HG02642 (cell line): Measurements from ENCODE around the gene TBRG1.
"Not testable (repeated sequence)": the region's sequence is repeated elsewhere in the genome, so short reads cannot be mapped to it uniquely, and the experiment has no call there.

Source experiments
- ATAC-seq: cut with Tn5 transposase; IDR thresholded peaks from one replicate; pipeline ENCODE4 v1.9.1; 2021; ENCODE audit warnings: mild to moderate bottlenecking; ENCODE audit not compliant: unreplicated experiment, poor library complexity

Gene TBRG1, protein sequence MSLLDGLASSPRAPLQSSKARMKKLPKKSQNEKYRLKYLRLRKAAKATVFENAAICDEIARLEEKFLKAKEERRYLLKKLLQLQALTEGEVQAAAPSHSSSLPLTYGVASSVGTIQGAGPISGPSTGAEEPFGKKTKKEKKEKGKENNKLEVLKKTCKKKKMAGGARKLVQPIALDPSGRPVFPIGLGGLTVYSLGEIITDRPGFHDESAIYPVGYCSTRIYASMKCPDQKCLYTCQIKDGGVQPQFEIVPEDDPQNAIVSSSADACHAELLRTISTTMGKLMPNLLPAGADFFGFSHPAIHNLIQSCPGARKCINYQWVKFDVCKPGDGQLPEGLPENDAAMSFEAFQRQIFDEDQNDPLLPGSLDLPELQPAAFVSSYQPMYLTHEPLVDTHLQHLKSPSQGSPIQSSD

DNA sequence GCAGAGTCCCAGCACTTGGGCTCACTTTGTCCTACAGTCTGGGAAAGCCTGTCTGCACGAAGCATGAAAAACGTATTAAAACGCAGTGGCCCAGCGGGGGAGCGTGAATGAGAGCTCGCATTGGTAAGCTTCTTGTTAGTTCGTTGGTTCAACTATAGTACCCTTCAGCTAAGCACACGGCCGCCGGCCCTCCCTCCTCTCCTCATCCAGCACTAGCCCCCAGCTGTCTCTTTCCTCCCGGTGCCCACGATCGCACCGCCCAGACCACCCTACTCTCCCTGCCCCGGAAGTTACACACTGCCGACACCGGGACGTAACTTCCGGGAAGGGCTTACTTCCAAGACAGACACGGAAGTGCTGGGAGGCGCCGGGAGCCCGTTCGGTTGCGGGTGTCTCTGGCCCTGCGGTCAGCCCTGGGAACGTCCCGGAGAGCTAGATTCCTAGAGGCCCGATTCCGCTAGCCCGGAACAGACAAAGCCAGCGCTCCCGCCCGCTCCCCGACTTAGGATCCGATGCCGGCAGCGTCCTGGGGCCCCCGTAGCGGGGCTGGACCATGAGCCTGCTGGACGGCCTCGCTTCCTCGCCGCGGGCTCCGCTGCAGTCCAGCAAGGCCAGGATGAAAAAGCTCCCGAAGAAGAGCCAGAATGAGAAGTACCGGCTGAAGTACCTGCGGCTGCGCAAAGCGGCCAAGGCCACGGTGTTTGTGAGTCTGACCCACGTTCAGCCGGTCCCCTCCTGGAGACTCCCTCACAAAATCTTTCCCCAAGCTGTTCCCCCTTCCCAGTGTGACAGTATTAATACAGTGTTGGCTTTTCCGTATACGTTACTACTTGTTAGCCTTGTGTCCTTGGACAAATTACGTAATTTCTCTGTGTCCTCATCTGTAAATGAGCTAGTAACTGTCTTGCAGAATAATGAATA is at the start of gene TBRG1:
Gene TBRG1 (plus strand): TSS at position 334 of the 921 bp plus-strand sequence. CDS start 220 bp downstream, at position 554.
- peak; percentile 98 for ATAC-seq

- ATAC-seq, result no peak
Observed at GRCh38 chr11:124577716-124578427, 44.8 kb upstream of the TBRG1 start.

DNA sequence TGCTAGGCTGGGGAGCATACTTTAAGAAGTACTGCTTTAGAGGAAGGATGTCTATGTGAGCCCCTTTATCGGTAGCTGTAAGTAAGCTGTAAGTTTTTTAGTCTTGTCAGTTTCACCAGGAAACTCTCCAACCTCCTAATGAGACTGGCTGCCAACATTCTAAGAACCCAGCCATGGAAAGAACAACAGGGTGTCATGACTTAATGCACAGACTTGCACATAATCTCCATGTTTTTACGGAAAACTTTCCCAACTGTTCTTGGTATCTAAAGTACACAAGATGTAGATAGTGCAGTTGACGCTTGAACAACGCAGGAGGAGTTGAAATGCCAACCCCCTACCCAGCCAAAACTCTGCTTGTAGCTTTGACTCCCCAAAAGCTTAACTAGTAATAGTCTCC is 43.9 kb upstream of the TBRG1 start:
- ATAC-seq, result no peak

- no peak for ATAC-seq
Observed at GRCh38 chr11:124581817-124582216, 40.8 kb upstream of the TBRG1 start.

DNA sequence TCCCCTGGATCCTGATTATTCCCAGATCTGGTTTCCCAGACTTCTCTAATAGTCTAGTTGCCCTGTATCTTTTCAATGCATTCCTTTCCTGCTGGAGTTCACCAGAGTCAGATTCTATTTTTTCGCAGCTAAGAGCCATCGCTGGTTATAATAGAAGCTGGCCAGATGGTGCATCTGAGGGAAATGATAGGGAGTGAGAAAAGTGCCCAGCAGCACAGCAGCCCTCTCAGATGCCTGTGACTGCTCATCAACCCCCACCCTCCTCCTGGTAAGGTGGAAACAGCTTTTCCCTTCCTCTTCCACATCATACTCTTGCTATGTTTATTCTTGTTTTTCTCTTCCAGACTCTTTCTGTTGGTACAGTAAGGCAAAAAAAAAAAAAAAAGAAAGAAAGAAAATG is 40.1 kb upstream of the TBRG1 start:
- no peak for ATAC-seq

DNA sequence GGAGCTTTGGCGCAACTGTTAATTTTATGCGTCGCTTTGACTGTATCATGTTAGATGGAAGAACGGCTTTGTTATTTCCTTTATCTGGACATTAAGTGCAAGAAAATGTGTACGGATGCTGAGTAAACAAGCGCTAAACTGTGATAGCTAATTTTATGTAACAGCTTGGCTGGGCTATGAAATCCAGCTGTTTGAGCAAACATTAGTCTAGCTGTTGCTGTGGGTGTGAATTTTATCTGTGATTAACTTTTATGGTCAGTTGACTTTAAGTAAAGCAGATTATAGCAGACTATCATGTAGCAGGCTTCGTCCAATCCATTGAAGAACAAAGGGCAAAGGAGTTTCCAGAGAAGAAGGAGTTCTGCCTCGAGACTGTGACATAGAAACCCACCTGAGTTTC is 38.9 kb upstream of the TBRG1 start:
- ATAC-seq, result no peak

DNA sequence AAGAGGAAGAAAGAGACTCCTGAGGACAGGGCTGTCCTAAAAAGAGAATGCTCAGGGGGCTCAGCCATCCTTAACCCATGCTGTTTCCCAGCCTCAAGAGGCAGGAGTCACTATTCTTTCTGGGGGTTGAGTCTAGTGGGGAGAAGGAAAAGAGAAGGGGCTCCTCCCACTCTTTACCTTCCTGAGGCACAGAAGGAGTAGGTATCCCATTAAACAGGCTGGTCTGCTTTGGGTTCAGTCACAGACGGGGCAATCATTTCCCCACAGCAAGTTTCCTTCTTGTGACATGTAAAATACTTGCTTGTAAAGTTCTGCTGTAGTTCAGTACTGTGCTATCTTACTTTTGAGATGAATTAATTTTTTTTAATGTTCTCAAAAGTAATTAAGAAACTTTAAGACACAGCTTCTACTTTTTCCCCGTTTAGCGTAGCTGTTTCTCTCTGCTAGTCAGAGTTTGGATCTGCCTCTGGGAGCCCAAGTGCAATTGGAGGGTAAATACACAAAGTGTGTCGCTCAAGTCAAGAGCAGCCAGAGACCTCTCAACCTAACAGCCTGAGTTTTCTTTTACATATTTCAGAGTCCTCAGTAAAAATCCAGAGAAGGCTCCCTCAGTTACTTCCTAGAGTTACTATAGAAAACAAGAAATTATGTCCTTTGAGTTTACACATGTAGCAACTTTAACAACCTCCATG is 37.8 kb upstream of the TBRG1 start:
- ATAC-seq, result no peak

DNA sequence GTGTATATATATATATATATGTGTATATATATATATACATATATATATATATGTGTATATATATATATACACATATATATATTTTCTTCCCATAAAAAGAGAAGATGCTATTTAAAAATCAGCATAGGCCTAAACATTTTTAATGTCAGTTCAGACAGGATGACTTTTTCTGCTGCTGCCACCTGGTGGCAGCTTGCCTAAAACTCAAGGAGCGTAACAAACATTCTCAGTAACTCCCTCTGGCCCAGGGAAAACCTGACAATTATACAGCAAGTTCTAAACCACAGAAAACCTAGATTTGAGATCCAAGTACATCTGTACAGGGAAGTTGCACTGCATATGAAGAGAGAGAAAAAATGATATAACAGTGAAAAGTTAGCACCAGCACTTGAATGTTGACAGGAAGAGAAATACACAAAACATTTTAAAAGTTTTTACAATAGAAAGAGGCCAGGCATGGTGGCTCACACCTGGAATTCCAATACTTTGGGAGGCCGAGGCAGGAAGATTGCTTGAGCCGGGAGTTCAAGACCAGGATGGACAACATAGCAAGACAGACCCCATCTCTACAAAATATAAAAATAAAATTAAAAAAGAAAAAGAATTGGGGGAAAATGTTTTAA is 36.3 kb upstream of the TBRG1 start:
- ATAC-seq, result no peak

DNA sequence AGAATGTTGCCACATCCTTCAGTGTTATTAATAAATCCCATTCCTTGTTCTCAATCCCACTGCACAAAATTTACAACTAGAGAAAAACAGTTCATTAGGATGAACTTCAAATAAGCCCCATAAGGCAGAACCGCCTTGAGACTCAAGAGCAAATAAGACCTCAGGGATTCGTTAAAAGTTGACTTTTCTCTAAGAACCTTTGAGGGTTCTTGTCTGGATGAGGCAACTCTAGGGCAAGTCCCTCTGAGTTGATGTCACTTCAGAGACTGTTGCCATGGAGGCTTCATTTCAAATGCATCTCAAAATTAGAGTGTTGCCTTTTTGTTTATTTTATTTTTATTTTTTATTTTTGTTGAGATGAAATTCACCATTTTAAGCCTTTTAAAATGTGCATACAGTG is 31.2 kb upstream of the TBRG1 start:
- no peak for ATAC-seq

- no peak for ATAC-seq
Observed at GRCh38 chr11:124592627-124593026, 30.0 kb upstream of the TBRG1 start.

DNA sequence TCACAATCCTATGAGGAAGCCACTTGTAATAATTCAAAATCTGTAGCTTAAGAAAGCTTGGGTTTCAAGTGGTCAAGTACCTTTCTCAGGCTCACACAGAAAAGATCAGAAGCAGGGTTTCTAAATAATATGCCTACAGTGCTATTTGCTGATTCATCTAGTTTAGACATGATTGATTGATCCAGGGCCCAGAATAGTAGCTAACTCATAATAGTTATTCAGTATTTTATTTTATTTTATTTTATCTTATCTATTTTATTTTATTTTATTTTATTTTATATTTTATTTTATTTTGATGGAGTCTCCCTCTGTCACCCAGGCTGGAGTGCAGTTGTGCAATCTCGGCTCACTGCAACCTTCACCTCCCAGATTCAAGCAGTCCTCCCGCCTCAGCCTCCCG is 27.4 kb upstream of the TBRG1 start:
- no peak for ATAC-seq

DNA sequence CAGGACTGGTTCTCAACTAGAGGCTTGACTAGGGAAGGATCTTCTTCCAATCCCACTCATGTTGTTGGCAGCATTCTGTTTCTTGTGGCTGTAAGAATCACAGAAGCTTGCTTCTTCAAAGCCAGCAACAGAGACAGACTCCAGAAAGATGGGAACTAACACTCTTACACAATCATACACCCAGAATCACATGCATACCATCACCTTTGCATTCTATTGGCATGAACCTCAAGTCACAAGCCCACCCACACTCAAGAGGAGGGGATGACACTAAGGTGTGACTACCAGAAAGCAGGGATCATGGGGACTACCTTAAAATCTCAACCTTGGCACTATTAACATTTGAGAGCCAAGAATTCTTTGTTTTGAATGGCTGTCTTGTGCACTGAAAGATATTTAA is 25.0 kb upstream of the TBRG1 start:
- no peak for ATAC-seq

- no peak for ATAC-seq
Observed at GRCh38 chr11:124600621-124601320, 21.9 kb upstream of the TBRG1 start.

DNA sequence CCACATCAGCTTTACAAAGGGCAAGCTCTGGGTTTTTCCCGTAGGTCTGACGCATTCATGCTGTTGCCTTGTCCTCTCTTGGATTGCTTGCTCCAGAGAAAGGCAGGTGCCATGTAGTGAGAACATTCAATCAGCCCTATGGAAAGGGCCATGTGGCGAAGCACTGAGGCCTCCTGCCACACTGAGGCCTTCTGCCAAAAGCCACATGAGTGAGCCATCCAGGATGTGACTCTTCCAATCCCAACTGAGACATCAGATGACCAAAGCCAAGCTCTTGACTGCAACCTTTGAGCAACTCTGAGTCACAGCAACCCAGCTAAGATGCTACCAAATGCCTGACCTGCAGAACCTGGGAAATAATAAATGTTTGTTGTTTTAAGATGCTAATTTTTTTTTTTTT is 20.5 kb upstream of the TBRG1 start:
- no peak for ATAC-seq

GRCh38 chr11:124602723-124603122 is 19.9 kb upstream of the TBRG1 start:
- not testable (repeated sequence) for ATAC-seq

DNA sequence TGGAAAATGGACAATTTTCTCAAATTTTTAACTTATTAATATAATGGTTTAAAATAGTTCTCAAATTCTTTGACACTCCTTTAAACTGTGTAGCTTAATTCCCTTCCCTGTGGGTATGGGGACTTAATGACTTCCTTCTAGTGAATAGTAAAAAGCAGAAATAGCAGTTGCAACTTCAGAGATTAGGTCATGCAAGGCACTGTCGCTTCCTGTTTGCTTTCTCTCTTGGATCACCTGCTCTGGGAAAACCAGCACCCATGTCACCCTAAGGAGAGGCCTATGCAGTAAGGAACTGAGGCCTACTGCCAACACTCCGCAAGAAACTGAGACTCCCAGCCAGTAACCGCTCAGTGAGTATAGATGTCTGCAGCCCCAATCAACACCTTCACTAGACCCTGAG is 16.9 kb upstream of the TBRG1 start:
- no peak for ATAC-seq

DNA sequence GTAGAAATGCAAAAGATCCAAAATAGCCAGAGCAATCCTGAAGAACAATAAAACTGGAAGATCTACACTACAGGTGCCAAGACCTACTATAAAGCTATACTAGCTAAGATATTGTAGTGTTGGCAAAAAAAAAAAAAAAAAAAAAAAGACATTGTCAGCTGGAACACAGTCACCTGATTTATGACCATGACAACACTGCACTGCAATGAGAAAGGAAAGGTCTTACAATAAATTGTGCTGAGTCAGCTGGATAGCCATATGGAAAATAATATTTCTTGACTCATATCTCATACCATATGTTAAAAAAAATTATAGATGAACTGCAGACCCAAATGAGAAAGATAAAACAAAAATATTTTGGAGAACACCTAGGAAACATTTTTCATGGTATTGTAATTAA is 14.5 kb upstream of the TBRG1 start:
- no peak for ATAC-seq

- no peak for ATAC-seq
Observed at GRCh38 chr11:124610295-124610694, 12.4 kb upstream of the TBRG1 start.

- no peak for ATAC-seq
Observed at GRCh38 chr11:124611064-124611463, 11.6 kb upstream of the TBRG1 start, which contains the start of gene PANX3. Gene PANX3 (plus strand): TSS chr11:124611428. CDS start chr11:124611557, 129 bp downstream.
